K562 treated with DMSO at 1 percent for 4 hours (cell line): ENCODE results near the gene BEGAIN. TPM values are rescaled to one million over a fixed set of nuclear protein-coding genes. Genes with fewer than 3 reads are reported as not detected.

Source experiments
- total RNA-seq: library from RNA; unstranded; fragments of 300-600 nt; gene quantifications from 2 replicates; pipeline ENCODE4 v1.2.3, GENCODE V29; 2022; ENCODE audit not compliant: insufficient read depth

Gene BEGAIN
- not detected in 2 replicates for total RNA-seq

GRCh38 chr14:100587086-100587762 is at the start of gene BEGAIN:
TSS of gene BEGAIN (minus strand) at chr14:100587417. CDS start at chr14:100587290, 127 bp downstream.

Other genes starting within 250 kb of the BEGAIN start
- gene WDR25, start 210.9 kb downstream of the BEGAIN start, total RNA-seq, result 13.0 and 15.8 TPM in 2 replicates
- gene DLK1, start 139.5 kb upstream of the BEGAIN start, total RNA-seq, result 448 and 523 TPM in 2 replicates
- gene MEG3, start 238.7 kb upstream of the BEGAIN start, total RNA-seq, result 5.4 and 5.7 TPM in 2 replicates